ENCODE measurements around the gene HSD17B2.

GRCh38 chr16:82091241-82091640, 56.2 kb downstream of the HSD17B2 start:
- TF ChIP-seq, protein P1, sequence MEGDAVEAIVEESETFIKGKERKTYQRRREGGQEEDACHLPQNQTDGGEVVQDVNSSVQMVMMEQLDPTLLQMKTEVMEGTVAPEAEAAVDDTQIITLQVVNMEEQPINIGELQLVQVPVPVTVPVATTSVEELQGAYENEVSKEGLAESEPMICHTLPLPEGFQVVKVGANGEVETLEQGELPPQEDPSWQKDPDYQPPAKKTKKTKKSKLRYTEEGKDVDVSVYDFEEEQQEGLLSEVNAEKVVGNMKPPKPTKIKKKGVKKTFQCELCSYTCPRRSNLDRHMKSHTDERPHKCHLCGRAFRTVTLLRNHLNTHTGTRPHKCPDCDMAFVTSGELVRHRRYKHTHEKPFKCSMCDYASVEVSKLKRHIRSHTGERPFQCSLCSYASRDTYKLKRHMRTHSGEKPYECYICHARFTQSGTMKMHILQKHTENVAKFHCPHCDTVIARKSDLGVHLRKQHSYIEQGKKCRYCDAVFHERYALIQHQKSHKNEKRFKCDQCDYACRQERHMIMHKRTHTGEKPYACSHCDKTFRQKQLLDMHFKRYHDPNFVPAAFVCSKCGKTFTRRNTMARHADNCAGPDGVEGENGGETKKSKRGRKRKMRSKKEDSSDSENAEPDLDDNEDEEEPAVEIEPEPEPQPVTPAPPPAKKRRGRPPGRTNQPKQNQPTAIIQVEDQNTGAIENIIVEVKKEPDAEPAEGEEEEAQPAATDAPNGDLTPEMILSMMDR (IDR thresholded peaks at IDR 0.05 in 4 of 5, conservative IDR thresholded peaks at IDR 0.05 in 1 of 5), result no peak
- no peak for TF ChIP-seq POLR2A (IDR thresholded peaks at IDR 0.05)

All from gastrocnemius medialis (tissue), 4 donors.